ENCODE results near the gene ATP6V1G2. TPM values are rescaled to one million over a fixed set of nuclear protein-coding genes. Genes with fewer than 3 reads are reported as not detected.

Gene ATP6V1G2
- total RNA-seq, 2 donors from 2014 or later, result 1.7 to 2.1 TPM

GRCh38 chr6:31575335-31575901 lies 29.0 kb upstream of the ATP6V1G2 start, which contains the start of gene TNF:
Gene TNF (plus strand): TSS chr6:31575565. CDS start chr6:31575742, 177 bp downstream.
- Histone ChIP-seq H3K36me3 (ENCODE audit: control insufficient read depth, insufficient read depth, low read length) (no peaks in the 10 kb centered on the region), H3K27me3 (ENCODE audit: control insufficient read depth, insufficient read depth, low read length, poor library complexity, severe bottlenecking) (peaks cover 4% of the 10 kb centered on the region), H3K9me3 (ENCODE audit: control insufficient read depth, low read length) (no peaks in the 10 kb centered on the region), H3K4me3 (ENCODE audit: low read length) (no peak within 1 kb of the TSS), H3K27ac (ENCODE audit: low read depth, low read length) (no peak within 1 kb of the TSS), H3K9ac (ENCODE audit: extremely low read depth, low read length, poor library complexity, severe bottlenecking) (no peak within 1 kb of the TSS), H3K4me1 (ENCODE audit: control insufficient read depth, insufficient read depth, low read length) (peaks cover 6% of the 10 kb centered on the region)
- peaks cover 34% of the 10 kb centered on the region for H3K27me3 Mint-ChIP-seq (ENCODE audit: insufficient read depth)
- H3K36me3 Mint-ChIP-seq (ENCODE audit: low read depth), result no peaks in the 10 kb centered on the region
- no peaks in the 10 kb centered on the region for H3K9me3 Mint-ChIP-seq
- 90 to 95% methylated on average over 11 to 19 of the region's 19 CpGs for WGBS, 2 experiments (ENCODE audit: insufficient coverage in 1 of 2, insufficient read length in 1 of 2)
- H3K4me1 Mint-ChIP-seq, result peaks cover 8% of the 10 kb centered on the region
- H3K27ac Mint-ChIP-seq, result no peak within 1 kb of the TSS
- TF ChIP-seq, protein P1, sequence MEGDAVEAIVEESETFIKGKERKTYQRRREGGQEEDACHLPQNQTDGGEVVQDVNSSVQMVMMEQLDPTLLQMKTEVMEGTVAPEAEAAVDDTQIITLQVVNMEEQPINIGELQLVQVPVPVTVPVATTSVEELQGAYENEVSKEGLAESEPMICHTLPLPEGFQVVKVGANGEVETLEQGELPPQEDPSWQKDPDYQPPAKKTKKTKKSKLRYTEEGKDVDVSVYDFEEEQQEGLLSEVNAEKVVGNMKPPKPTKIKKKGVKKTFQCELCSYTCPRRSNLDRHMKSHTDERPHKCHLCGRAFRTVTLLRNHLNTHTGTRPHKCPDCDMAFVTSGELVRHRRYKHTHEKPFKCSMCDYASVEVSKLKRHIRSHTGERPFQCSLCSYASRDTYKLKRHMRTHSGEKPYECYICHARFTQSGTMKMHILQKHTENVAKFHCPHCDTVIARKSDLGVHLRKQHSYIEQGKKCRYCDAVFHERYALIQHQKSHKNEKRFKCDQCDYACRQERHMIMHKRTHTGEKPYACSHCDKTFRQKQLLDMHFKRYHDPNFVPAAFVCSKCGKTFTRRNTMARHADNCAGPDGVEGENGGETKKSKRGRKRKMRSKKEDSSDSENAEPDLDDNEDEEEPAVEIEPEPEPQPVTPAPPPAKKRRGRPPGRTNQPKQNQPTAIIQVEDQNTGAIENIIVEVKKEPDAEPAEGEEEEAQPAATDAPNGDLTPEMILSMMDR (conservative IDR thresholded peaks at IDR 0.05), result no peak
- peak; percentile 41 for DNase-seq
- H3K4me3 Mint-ChIP-seq, result no peak within 1 kb of the TSS

- no peaks in the 10 kb centered on the region for H3K9me3 ChIP-seq (ENCODE audit: control insufficient read depth, low read length)
- TF ChIP-seq, protein P1 (conservative IDR thresholded peaks at IDR 0.05), result peak; percentile 50
- H3K9me3 Mint-ChIP-seq, result no peaks in the 10 kb centered on the region
- 92% methylated on average over 7 to 14 of the region's 14 CpGs for WGBS, 2 experiments (ENCODE audit: insufficient coverage in 1 of 2, insufficient read length in 1 of 2)
- peak; percentile 70 for DNase-seq
- H3K27ac Mint-ChIP-seq, result no peak overlapping the region
- H3K27me3 ChIP-seq (ENCODE audit: control insufficient read depth, insufficient read depth, low read length, poor library complexity, severe bottlenecking), result no peaks in the 10 kb centered on the region
- peaks cover 7% of the 10 kb centered on the region for H3K4me1 Mint-ChIP-seq
- H3K27me3 Mint-ChIP-seq (ENCODE audit: insufficient read depth), result peaks cover 28% of the 10 kb centered on the region
- no peaks in the 10 kb centered on the region for H3K36me3 Mint-ChIP-seq (ENCODE audit: low read depth)
- H3K27ac ChIP-seq (ENCODE audit: low read depth, low read length), result no peak overlapping the region
- peak overlapping the region; percentile 11 for H3K9ac ChIP-seq (ENCODE audit: extremely low read depth, low read length, poor library complexity, severe bottlenecking)
- peaks cover 6% of the 10 kb centered on the region for H3K4me1 ChIP-seq (ENCODE audit: control insufficient read depth, insufficient read depth, low read length)
- H3K4me3 ChIP-seq (ENCODE audit: low read length), result no peak overlapping the region
- no peak overlapping the region for H3K4me3 Mint-ChIP-seq
- no peaks in the 10 kb centered on the region for H3K36me3 ChIP-seq (ENCODE audit: control insufficient read depth, insufficient read depth, low read length)
These were observed 28.0 kb upstream of the ATP6V1G2 start for GRCh38 chr6:31574106-31575061.

DNA sequence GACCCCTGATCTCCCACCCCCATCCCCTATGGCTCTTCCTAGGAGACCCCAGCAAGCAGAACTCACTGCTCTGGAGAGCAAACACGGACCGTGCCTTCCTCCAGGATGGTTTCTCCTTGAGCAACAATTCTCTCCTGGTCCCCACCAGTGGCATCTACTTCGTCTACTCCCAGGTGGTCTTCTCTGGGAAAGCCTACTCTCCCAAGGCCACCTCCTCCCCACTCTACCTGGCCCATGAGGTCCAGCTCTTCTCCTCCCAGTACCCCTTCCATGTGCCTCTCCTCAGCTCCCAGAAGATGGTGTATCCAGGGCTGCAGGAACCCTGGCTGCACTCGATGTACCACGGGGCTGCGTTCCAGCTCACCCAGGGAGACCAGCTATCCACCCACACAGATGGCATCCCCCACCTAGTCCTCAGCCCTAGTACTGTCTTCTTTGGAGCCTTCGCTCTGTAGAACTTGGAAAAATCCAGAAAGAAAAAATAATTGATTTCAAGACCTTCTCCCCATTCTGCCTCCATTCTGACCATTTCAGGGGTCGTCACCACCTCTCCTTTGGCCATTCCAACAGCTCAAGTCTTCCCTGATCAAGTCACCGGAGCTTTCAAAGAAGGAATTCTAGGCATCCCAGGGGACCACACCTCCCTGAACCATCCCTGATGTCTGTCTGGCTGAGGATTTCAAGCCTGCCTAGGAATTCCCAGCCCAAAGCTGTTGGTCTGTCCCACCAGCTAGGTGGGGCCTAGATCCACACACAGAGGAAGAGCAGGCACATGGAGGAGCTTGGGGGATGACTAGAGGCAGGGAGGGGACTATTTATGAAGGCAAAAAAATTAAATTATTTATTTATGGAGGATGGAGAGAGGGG lies 27.1 kb upstream of the ATP6V1G2 start:
- no peaks in the 10 kb centered on the region for H3K9me3 ChIP-seq (ENCODE audit: control insufficient read depth, low read length)
- WGBS, 2 experiments (ENCODE audit: insufficient coverage in 1 of 2, insufficient read length in 1 of 2), result 72 to 87% methylated on average over 3 to 9 of the region's 9 CpGs
- Mint-ChIP-seq H3K4me1 (peaks cover 7% of the 10 kb centered on the region), H3K27ac (no peak overlapping the region), H3K9me3 (no peaks in the 10 kb centered on the region), H3K27me3 (ENCODE audit: insufficient read depth) (peaks cover 28% of the 10 kb centered on the region), H3K4me3 (no peak overlapping the region), H3K36me3 (ENCODE audit: low read depth) (no peaks in the 10 kb centered on the region)
- peaks cover 6% of the 10 kb centered on the region for H3K4me1 ChIP-seq (ENCODE audit: control insufficient read depth, insufficient read depth, low read length)
- DNase-seq, result no peak
- peak overlapping the region; percentile 11 for H3K9ac ChIP-seq (ENCODE audit: extremely low read depth, low read length, poor library complexity, severe bottlenecking)
- TF ChIP-seq, protein P1 (conservative IDR thresholded peaks at IDR 0.05), result no peak
- H3K4me3 ChIP-seq (ENCODE audit: low read length), result no peak overlapping the region
- no peaks in the 10 kb centered on the region for H3K27me3 ChIP-seq (ENCODE audit: control insufficient read depth, insufficient read depth, low read length, poor library complexity, severe bottlenecking)
- no peak overlapping the region for H3K27ac ChIP-seq (ENCODE audit: low read depth, low read length)
- no peaks in the 10 kb centered on the region for H3K36me3 ChIP-seq (ENCODE audit: control insufficient read depth, insufficient read depth, low read length)

Measured in endodermal cell (in vitro differentiated cells).